ENCODE data around the gene LRCOL1.

- TF ChIP-seq, protein P1, sequence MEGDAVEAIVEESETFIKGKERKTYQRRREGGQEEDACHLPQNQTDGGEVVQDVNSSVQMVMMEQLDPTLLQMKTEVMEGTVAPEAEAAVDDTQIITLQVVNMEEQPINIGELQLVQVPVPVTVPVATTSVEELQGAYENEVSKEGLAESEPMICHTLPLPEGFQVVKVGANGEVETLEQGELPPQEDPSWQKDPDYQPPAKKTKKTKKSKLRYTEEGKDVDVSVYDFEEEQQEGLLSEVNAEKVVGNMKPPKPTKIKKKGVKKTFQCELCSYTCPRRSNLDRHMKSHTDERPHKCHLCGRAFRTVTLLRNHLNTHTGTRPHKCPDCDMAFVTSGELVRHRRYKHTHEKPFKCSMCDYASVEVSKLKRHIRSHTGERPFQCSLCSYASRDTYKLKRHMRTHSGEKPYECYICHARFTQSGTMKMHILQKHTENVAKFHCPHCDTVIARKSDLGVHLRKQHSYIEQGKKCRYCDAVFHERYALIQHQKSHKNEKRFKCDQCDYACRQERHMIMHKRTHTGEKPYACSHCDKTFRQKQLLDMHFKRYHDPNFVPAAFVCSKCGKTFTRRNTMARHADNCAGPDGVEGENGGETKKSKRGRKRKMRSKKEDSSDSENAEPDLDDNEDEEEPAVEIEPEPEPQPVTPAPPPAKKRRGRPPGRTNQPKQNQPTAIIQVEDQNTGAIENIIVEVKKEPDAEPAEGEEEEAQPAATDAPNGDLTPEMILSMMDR (IDR thresholded peaks at IDR 0.05), result no peak
- no peak for TF ChIP-seq POLR2A (IDR thresholded peaks at IDR 0.05)
These were observed 25.2 kb downstream of the LRCOL1 start for GRCh38 chr12:132585177-132585576.
